Upper lobe of left lung (tissue), 4 donors: Measurements from ENCODE around the gene IPO5.

Source experiments
- EP300 ChIP-seq, 4 donors: sonication (generic); formaldehyde crosslinking; IDR thresholded peaks; one replicate each; pipeline ENCODE4 v1.5.1; 2017; ENCODE audit warnings: antibody characterized with exemption in 4 of 4, control low read depth in 2 of 4
- POLR2A ChIP-seq, 4 donors: fragments of 450-650 bp; IDR thresholded peaks; one replicate each; pipeline ENCODE4 v1.5.1; 2016 to 2017; ENCODE audit warnings: antibody characterized with exemption in 4 of 4, mild to moderate bottlenecking in 2 of 4
- TF ChIP-seq, protein P1 (sequence below), 6 experiments: fragments of 450-650 bp in 4 of 6; fragments of 200-600 bp in 2 of 6; sonication (generic) in 2 of 6; IDR thresholded peaks; one replicate each; pipeline ENCODE4 v1.5.1; 2016 to 2019; ENCODE audit warnings: antibody characterized with exemption in 6 of 6

DNA sequence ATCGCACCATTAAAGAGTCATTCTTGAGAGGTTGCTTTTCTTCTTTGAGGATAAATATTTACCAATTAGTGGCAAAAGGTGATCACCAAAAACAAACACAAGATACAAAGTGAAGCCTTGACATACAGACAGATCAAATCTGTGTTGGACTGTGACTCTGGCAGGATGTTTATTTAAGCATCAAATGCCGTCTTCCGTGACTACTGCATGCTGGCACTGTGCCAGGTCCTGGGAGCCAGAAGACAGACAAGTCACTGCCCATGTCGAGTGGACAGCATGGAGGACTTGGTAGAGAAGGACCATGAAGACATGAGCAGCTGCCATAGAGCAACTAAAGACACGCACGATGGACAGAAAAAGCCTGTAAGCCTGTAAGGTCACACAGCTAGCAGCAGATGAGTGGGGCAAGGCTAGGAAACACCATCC is 96.6 kb downstream of the IPO5 start:
- TF ChIP-seq POLR2A (IDR thresholded peaks at IDR 0.05) (no peak), EP300 (IDR thresholded peaks at IDR 0.05) (no peak)
- TF ChIP-seq, protein P1, sequence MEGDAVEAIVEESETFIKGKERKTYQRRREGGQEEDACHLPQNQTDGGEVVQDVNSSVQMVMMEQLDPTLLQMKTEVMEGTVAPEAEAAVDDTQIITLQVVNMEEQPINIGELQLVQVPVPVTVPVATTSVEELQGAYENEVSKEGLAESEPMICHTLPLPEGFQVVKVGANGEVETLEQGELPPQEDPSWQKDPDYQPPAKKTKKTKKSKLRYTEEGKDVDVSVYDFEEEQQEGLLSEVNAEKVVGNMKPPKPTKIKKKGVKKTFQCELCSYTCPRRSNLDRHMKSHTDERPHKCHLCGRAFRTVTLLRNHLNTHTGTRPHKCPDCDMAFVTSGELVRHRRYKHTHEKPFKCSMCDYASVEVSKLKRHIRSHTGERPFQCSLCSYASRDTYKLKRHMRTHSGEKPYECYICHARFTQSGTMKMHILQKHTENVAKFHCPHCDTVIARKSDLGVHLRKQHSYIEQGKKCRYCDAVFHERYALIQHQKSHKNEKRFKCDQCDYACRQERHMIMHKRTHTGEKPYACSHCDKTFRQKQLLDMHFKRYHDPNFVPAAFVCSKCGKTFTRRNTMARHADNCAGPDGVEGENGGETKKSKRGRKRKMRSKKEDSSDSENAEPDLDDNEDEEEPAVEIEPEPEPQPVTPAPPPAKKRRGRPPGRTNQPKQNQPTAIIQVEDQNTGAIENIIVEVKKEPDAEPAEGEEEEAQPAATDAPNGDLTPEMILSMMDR (IDR thresholded peaks at IDR 0.05), result no peak
